ENCODE measurements around the gene UTF1. TPM values are rescaled to one million over a fixed set of nuclear protein-coding genes. Genes with fewer than 3 reads are reported as not detected.

UTF1 gene
- polyA plus RNA-seq, 3 donors: 0.14 to 0.48 (median 0.24) TPM

- H3K9me3 ChIP-seq (replicated peaks in 1 of 2; ENCODE audit: control insufficient read depth in 1 of 2, insufficient read depth in 1 of 2, low read length in 2 of 2): peaks cover 0 to 7% of the 10 kb centered on the region in 2 donors
- peak overlapping the region in 1 of 2 donors; percentile 67 for H3K4me3 Mint-ChIP-seq
- no peaks in the 10 kb centered on the region for H4K20me1 ChIP-seq (ENCODE audit: insufficient read depth, low read length)
- no peaks in the 10 kb centered on the region for H3K36me3 ChIP-seq (replicated peaks in 1 of 2; ENCODE audit: control insufficient read depth in 1 of 2, insufficient read depth in 2 of 2, low read length in 2 of 2)
- peaks cover 0 to 13% of the 10 kb centered on the region in 2 donors for H3K4me1 ChIP-seq (ENCODE audit: control insufficient read depth in 1 of 2, insufficient read depth in 2 of 2, low read length in 2 of 2)
- H3K27me3 Mint-ChIP-seq (ENCODE audit: low read depth in 3 of 3): peaks cover 49 to 69% (median 67%) of the 10 kb centered on the region in 3 donors
- no peak overlapping the region for H3K9ac ChIP-seq (ENCODE audit: insufficient read depth, low read length, poor library complexity, severe bottlenecking)
- no peak overlapping the region for H3K4me3 ChIP-seq (replicated peaks in 1 of 3; ENCODE audit: low read depth in 2 of 3, low read length in 3 of 3)
- peak overlapping the region in 1 of 7 donors; percentile 50 for H3K27ac Mint-ChIP-seq
- peaks cover 0 to 11% (median 7%) of the 10 kb centered on the region in 7 donors for H3K9me3 Mint-ChIP-seq
- H3K4me2 ChIP-seq (replicated peaks; ENCODE audit: extremely low read depth, low read length, poor library complexity, severe bottlenecking): no peak overlapping the region
- no peak overlapping the region for H2AFZ ChIP-seq (ENCODE audit: insufficient read depth, low read depth, low read length, poor library complexity, severe bottlenecking)
- DNase-seq: no peak
- WGBS (ENCODE audit: insufficient coverage): 74% methylated on average over 14 of the region's 23 CpGs
- H3K36me3 Mint-ChIP-seq: peaks cover 5 to 7% of the 10 kb centered on the region in 2 donors
- H3K27ac ChIP-seq (ENCODE audit: low read depth in 1 of 2, low read length in 2 of 2): no peak overlapping the region
- peaks cover 19 to 55% of the 10 kb centered on the region in 2 donors for H3K27me3 ChIP-seq (ENCODE audit: control insufficient read depth in 2 of 2, insufficient read depth in 2 of 2, low read length in 2 of 2)
- peaks cover 11% of the 10 kb centered on the region for H3K4me1 Mint-ChIP-seq
- no peaks in the 10 kb centered on the region for H3K79me2 ChIP-seq (ENCODE audit: insufficient read depth, low read length)
- intact Hi-C loops (cut with micrococcal nuclease): no loop called here
- no peak for TF ChIP-seq CTCF (IDR thresholded peaks at IDR 0.05)
Measured at GRCh38 chr10:133225707-133226191, 4.3 kb upstream of the UTF1 start.

GRCh38 chr10:133226251-133226808, 3.7 kb upstream of the UTF1 start:
- Mint-ChIP-seq H3K4me1 (peaks cover 13% of the 10 kb centered on the region), H3K36me3 (peaks cover 5 to 7% of the 10 kb centered on the region in 2 donors)

More at GRCh38 chr10:133226251-133226808, 3.7 kb upstream of the UTF1 start:
- Histone ChIP-seq H3K9me3 (replicated peaks in 1 of 2; ENCODE audit: control insufficient read depth in 1 of 2, insufficient read depth in 1 of 2, low read length in 2 of 2) (peaks cover 0 to 7% of the 10 kb centered on the region in 2 donors), H3K9ac (ENCODE audit: insufficient read depth, low read length, poor library complexity, severe bottlenecking) (no peak overlapping the region), H3K27ac (ENCODE audit: low read depth in 1 of 2, low read length in 2 of 2) (no peak overlapping the region), H3K4me2 (replicated peaks; ENCODE audit: extremely low read depth, low read length, poor library complexity, severe bottlenecking) (no peak overlapping the region), H3K79me2 (ENCODE audit: insufficient read depth, low read length) (no peaks in the 10 kb centered on the region), H2AFZ (ENCODE audit: insufficient read depth, low read depth, low read length, poor library complexity, severe bottlenecking) (no peak overlapping the region), H3K27me3 (ENCODE audit: control insufficient read depth in 2 of 2, insufficient read depth in 2 of 2, low read length in 2 of 2) (peaks cover 21 to 55% of the 10 kb centered on the region in 2 donors), H3K36me3 (replicated peaks in 1 of 2; ENCODE audit: control insufficient read depth in 1 of 2, insufficient read depth in 2 of 2, low read length in 2 of 2) (no peaks in the 10 kb centered on the region), H4K20me1 (ENCODE audit: insufficient read depth, low read length) (no peaks in the 10 kb centered on the region), H3K4me1 (ENCODE audit: control insufficient read depth in 1 of 2, insufficient read depth in 2 of 2, low read length in 2 of 2) (peaks cover 0 to 18% of the 10 kb centered on the region in 2 donors), H3K4me3 (replicated peaks in 1 of 3; ENCODE audit: low read depth in 2 of 3, low read length in 3 of 3) (no peak overlapping the region)
- peaks cover 0 to 14% (median 6%) of the 10 kb centered on the region in 7 donors for H3K9me3 Mint-ChIP-seq
- intact Hi-C loops (cut with micrococcal nuclease): no loop called here
- H3K27me3 Mint-ChIP-seq (ENCODE audit: low read depth in 3 of 3): peaks cover 52 to 67% (median 65%) of the 10 kb centered on the region in 3 donors
- 29% methylated on average over 30 of the region's 30 CpGs for WGBS (ENCODE audit: insufficient coverage)
- no peak for TF ChIP-seq CTCF (IDR thresholded peaks at IDR 0.05)
- no peak for DNase-seq
- no peak overlapping the region for H3K27ac Mint-ChIP-seq
- H3K4me3 Mint-ChIP-seq: peak overlapping the region in 1 of 2 donors; percentile 67

Data from CD14-positive monocyte (primary cell).